PC-3 (cell line): ENCODE measurements around the gene ANAPC2. TPM values are rescaled to one million over a fixed set of nuclear protein-coding genes. Genes with fewer than 3 reads are reported as not detected.

ENCODE experiments used
- ATAC-seq: fragments of 200-7000 bp; cut with Tn5 transposase; 2 replicates; pipeline ENCODE4 v1.9.1; 2020; ENCODE audit warnings: mild to moderate bottlenecking, moderate library complexity
- BruUV-seq: library from RNA; stranded (reverse); fragments of 400-500 nt; replicated peaks from 2 replicates; lab custom pipeline; 2021; lab: Mats Ljungman, UMichigan
- CTCF ChIA-PET: fragments of 300-600 bp; sonication (Branson Sonifier 250); formaldehyde crosslinking; loops from one replicate; lab custom pipeline; 2022; ENCODE audit warnings: antibody characterized with exemption; lab: Charles Lee
- POLR2A ChIA-PET: fragments of 300-600 bp; sonication (Branson Sonifier 250); formaldehyde crosslinking; loops from one replicate; lab custom pipeline; 2022; ENCODE audit warnings: antibody characterized with exemption; ENCODE audit not compliant: unreplicated experiment; lab: Charles Lee
- DNase-seq: peaks from one replicate; pipeline ENCODE4 v3.0.0-alpha.2; 2015
- H2AFZ ChIP-seq: fragments of 300-600 bp; sonication (generic); 2 replicates; pipeline ENCODE4 v1.6.0; 2016; ENCODE audit warnings: antibody characterized with exemption, low read length
- H3F3A ChIP-seq: fragments of 300-600 bp; sonication (generic); one replicate; pipeline ENCODE4 v1.6.0; 2017; ENCODE audit warnings: antibody characterized with exemption, low read length, control low read depth, mild to moderate bottlenecking; ENCODE audit not compliant: unreplicated experiment
- H3K27ac ChIP-seq: fragments of 300-600 bp; sonication (generic); 2 replicates; pipeline ENCODE4 v1.5.1; 2016; ENCODE audit warnings: mild to moderate bottlenecking, low read length
- H3K27me3 ChIP-seq: fragments of 300-600 bp; sonication (generic); 2 replicates; pipeline ENCODE4 v1.6.1; 2016; ENCODE audit warnings: low read length, mixed read lengths
- H3K36me3 ChIP-seq: fragments of 300-600 bp; sonication (generic); 2 replicates; pipeline ENCODE4 v1.6.1; 2016; ENCODE audit warnings: low read depth, mixed run types, low read length, mixed read lengths
- H3K4me1 ChIP-seq: fragments of 300-600 bp; sonication (generic); 2 replicates; pipeline ENCODE4 v1.5.1; 2016; ENCODE audit warnings: low read length; ENCODE audit not compliant: insufficient read depth
- H3K4me2 ChIP-seq: fragments of 300-600 bp; sonication (generic); 2 replicates; pipeline ENCODE4 v1.6.0; 2016; ENCODE audit warnings: low read length
- H3K4me3 ChIP-seq: fragments of 300-600 bp; sonication (generic); 2 replicates; pipeline ENCODE4 v1.5.1; 2016; ENCODE audit warnings: mild to moderate bottlenecking, low read length, mixed read lengths
- H3K79me2 ChIP-seq: fragments of 300-600 bp; sonication (generic); 2 replicates; pipeline ENCODE4 v1.6.1; 2017; ENCODE audit warnings: low read length, mixed read lengths
- H3K9ac ChIP-seq: fragments of 300-600 bp; sonication (generic); 2 replicates; pipeline ENCODE4 v1.6.0; 2016; ENCODE audit warnings: mild to moderate bottlenecking, low read length
- H3K9me2 ChIP-seq: fragments of 300-600 bp; sonication (generic); replicated peaks from 2 replicates; pipeline ENCODE4 v1.6.1; 2016; ENCODE audit warnings: mixed run types, low read length, mixed read lengths
- H3K9me3 ChIP-seq: fragments of 300-600 bp; sonication (generic); 2 replicates; pipeline ENCODE4 v1.6.1; 2016; ENCODE audit warnings: low read length, mixed read lengths
- H4K20me1 ChIP-seq: fragments of 300-600 bp; sonication (generic); 2 replicates; pipeline ENCODE4 v1.6.1; 2016; ENCODE audit warnings: low read length, mixed read lengths
- EZH2 ChIP-seq: fragments of 300-600 bp; sonication (generic); IDR thresholded peaks from one replicate; pipeline ENCODE4 v1.6.1; 2017; ENCODE audit warnings: antibody characterized with exemption, mild to moderate bottlenecking, low read length; ENCODE audit not compliant: unreplicated experiment
- EZH2phosphoT487 ChIP-seq: fragments of 300-600 bp; sonication (generic); IDR thresholded peaks from 2 replicates; pipeline ENCODE4 v1.6.1; 2018; ENCODE audit warnings: mild to moderate bottlenecking, antibody characterized with exemption, low read length, borderline replicate concordance
- intact Hi-C: fragments of 100-400 bp; cut with micrococcal nuclease; formaldehyde crosslinking; loops from 2 replicates; pipeline ENCODE4 v1.9.0; 2023
- total RNA-seq: library from RNA; depleted of rRNA; stranded (reverse); fragments of >200 nt; gene quantifications from 2 replicates; pipeline ENCODE4 v1.2.3, GENCODE V29; 2014
- TF ChIP-seq, protein P1 (sequence below): fragments of 300-600 bp; sonication (generic); conservative IDR thresholded peaks from 2 replicates; pipeline ENCODE4 v1.5.1; 2017; ENCODE audit warnings: antibody characterized with exemption, low read depth, mild to moderate bottlenecking, low read length

The ANAPC2 gene
- total RNA-seq, 1 experiment from 2014 or later = 21.6 TPM

DNA sequence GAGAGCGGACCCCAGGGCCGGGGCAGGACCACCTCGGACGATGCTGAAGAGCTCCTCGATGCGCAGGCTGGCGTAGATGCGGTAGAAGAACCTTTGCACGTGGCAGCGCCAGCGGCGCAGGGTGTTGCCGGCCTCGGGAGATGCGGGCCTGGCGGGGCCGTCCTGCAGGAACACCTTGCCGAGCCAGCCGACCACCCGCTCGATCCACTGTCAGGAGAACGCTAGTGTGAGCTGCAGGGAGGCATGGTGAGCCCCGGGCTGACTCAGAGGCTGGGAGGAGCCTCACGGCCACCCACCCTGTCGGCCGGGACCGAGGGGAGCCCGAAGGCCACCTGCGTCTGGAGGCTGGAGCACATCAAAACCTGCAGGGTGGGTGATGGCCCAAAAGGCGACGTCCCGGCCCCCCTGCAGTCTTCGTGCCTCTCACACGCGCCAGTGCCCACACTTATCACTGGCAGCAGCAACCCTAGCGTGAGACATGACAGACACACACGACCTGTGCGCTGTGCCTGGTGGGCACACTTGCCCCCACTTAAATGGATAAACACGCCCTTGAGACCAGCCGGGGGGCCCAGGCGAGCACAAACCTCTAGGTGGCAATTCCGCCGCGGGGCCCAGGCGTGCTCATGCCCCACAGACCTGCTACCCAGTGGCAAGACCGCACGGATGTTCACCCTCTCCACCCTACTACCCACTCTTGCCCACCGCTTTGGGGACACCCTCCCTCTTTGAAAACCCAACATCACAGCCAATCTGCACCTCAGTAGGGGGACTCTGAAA is 3.3 kb downstream of the ANAPC2 start:
- DNase-seq = no peak
- Histone ChIP-seq H3K27me3 (no peaks in the 10 kb centered on the region), H2AFZ (no peak overlapping the region), H3K79me2 (peaks cover 38% of the 10 kb centered on the region), H3K4me1 (peaks cover 23% of the 10 kb centered on the region), H3K9ac (no peak overlapping the region), H3F3A (no peaks in the 10 kb centered on the region), H3K36me3 (no peaks in the 10 kb centered on the region), H4K20me1 (peaks cover 8% of the 10 kb centered on the region), H3K4me2 (no peak overlapping the region), H3K4me3 (no peak overlapping the region), H3K9me3 (no peaks in the 10 kb centered on the region), H3K27ac (no peak overlapping the region), H3K9me2 (no peaks in the 10 kb centered on the region)
- POLR2A ChIA-PET = no interaction called here
- TF ChIP-seq, protein P1, sequence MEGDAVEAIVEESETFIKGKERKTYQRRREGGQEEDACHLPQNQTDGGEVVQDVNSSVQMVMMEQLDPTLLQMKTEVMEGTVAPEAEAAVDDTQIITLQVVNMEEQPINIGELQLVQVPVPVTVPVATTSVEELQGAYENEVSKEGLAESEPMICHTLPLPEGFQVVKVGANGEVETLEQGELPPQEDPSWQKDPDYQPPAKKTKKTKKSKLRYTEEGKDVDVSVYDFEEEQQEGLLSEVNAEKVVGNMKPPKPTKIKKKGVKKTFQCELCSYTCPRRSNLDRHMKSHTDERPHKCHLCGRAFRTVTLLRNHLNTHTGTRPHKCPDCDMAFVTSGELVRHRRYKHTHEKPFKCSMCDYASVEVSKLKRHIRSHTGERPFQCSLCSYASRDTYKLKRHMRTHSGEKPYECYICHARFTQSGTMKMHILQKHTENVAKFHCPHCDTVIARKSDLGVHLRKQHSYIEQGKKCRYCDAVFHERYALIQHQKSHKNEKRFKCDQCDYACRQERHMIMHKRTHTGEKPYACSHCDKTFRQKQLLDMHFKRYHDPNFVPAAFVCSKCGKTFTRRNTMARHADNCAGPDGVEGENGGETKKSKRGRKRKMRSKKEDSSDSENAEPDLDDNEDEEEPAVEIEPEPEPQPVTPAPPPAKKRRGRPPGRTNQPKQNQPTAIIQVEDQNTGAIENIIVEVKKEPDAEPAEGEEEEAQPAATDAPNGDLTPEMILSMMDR = no peak
- TF ChIP-seq EZH2phosphoT487 (no peak), EZH2 (no peak)
- no peak for ATAC-seq
- no TSS peak for BruUV-seq
- CTCF ChIA-PET = no interaction called here
- intact Hi-C loops = loop anchor here (5.0 kb wide), 1 partner anchor 42 kb away; the partner anchor contains the start of genes CYSRT1 and RNF224

DNA sequence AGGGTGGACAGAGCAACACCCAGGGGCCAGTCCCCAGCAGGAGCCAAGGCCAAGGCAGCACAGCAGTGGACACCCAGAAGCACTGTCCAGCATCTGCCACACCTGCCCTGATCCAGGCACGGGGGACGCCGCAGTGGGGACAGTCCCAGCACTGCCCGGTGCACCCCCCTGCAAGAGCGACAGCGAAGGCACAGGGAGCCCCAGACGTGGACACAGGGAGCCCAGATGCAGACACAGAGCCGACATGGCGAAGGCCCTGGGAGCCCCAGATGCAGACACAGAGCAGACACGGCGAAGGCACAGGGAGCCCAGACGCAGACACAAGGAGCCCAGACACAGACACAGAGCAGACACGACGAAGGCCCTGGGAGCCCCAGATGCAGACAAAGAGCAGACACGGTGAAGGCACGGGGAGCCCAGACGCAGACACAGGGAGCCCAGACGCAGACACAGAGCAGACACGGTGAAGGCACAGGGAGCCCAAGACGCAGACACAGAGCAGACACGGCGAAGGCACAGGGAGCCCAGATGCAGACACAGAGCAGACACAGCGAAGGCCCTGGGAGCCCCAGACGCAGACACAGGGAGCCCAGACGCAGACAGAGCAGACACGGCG is 4.3 kb downstream of the ANAPC2 start:
- Histone ChIP-seq H3K4me3 (no peak overlapping the region), H3K4me2 (no peak overlapping the region), H4K20me1 (no peaks in the 10 kb centered on the region), H3K9me3 (no peaks in the 10 kb centered on the region), H3K27me3 (no peaks in the 10 kb centered on the region), H3F3A (no peaks in the 10 kb centered on the region), H3K4me1 (peaks cover 15% of the 10 kb centered on the region), H3K36me3 (no peaks in the 10 kb centered on the region), H3K27ac (no peak overlapping the region), H2AFZ (no peak overlapping the region), H3K79me2 (peaks cover 28% of the 10 kb centered on the region), H3K9ac (no peak overlapping the region), H3K9me2 (no peaks in the 10 kb centered on the region)
- intact Hi-C loops = no loop called here
- ATAC-seq = no peak
- no peak for DNase-seq
- BruUV-seq = no TSS peak
- ChIA-PET CTCF (no interaction called here), POLR2A (no interaction called here)
- TF ChIP-seq, protein P1 = no peak
- TF ChIP-seq EZH2 = no peak
- TF ChIP-seq EZH2phosphoT487 = no peak

DNA sequence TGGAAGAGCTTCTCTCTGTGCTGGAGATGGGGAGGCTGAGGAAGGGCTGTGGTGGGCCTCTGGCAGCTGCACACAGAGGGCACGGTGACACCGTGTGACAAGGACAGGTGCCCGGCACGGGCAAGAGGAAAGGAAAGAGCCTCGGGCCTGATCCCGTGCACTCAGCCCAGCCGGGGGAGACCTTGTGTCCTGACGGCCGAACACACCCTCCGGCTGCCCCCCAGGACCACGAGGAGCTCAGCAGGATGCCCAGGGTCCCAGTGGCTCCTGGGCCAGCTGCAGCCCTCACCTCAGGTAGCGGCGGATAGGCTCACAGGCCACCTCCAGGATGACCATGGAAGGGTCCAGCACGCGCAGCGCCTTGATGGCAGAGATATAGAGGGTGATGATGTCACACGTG is 5.5 kb downstream of the ANAPC2 start:
- Histone ChIP-seq H3F3A (no peaks in the 10 kb centered on the region), H3K4me2 (no peak overlapping the region), H3K79me2 (peaks cover 22% of the 10 kb centered on the region), H3K36me3 (no peaks in the 10 kb centered on the region), H3K4me1 (peaks cover 15% of the 10 kb centered on the region), H3K9ac (no peak overlapping the region), H4K20me1 (no peaks in the 10 kb centered on the region), H3K27me3 (no peaks in the 10 kb centered on the region), H3K9me2 (no peaks in the 10 kb centered on the region), H3K9me3 (no peaks in the 10 kb centered on the region), H3K27ac (no peak overlapping the region), H3K4me3 (no peak overlapping the region), H2AFZ (no peak overlapping the region)
- CTCF ChIA-PET = no interaction called here
- DNase-seq = no peak
- intact Hi-C loops = no loop called here
- BruUV-seq = no TSS peak
- POLR2A ChIA-PET = no interaction called here
- no peak for TF ChIP-seq EZH2phosphoT487
- TF ChIP-seq EZH2 = no peak
- TF ChIP-seq, protein P1 = no peak
- no peak for ATAC-seq
